ENCODE measurements around the gene TCFL5.
A peak's percentile ranks its signal among the peaks of the same experiment; 100 is the strongest.

Gene TCFL5

DNA sequence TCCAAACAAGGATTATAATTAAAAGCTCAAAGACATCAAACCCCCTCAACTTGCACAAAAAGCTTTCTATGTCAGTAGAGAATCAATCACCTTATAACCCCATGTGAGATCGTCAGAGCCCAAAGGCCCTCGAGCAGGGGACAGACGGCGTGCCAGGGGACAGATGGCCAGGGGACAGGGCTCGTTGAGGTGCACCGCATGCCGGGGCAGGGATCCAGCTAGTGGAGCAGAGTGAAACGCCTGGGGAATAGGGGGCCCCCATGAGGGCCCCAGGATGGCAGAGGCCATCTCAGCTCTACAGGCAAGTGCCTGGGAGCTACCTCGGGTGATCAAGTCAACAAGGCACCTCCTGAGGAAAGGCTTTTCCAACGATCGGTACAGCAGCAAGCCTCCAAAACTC, 36.0 kb upstream of the TCFL5 start:
- DNase-seq (ENCODE audit: low spot score): no peak
- TF ChIP-seq CTCF (conservative IDR thresholded peaks at IDR 0.05; ENCODE audit: low read depth): no peak
- ChIA-PET POLR2A (ENCODE audit: low non-redundant PET) (no interaction called here), CTCF (interaction anchor here (0.5 to 5.7 kb wide), 9 partner anchors 9 to 200 kb away, joined by 3 to 33 read pairs (median 4); no protein-coding TSS in a partner anchor)
- H3K27ac ChIP-seq: no peak overlapping the region

DNA sequence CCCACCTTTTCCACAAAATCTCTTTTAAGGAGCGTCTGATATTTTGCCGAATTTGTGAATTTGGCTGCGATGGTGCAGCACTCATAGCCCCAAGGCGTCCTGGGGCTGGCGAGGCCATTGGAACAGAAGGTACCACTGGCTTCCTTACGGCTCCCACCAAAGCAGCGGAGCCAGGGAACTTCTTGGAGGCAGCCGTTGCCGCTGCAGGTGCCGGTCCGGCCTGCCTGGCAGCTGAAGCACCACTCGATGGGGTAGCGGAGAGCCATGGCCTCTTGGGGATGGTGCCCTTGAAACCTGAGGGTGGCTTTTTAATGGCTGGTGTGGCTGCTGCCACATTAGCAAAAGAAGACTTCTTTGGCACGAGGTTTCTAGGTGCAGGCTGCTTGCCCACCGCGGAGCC, 34.9 kb upstream of the TCFL5 start:
- CTCF ChIA-PET: interaction anchor here (0.6 kb wide), 1 partner anchor 10 kb away, joined by 3 read pairs; no protein-coding TSS in a partner anchor
- no peak for DNase-seq (ENCODE audit: low spot score)
- no peak for TF ChIP-seq CTCF (conservative IDR thresholded peaks at IDR 0.05; ENCODE audit: low read depth)
- POLR2A ChIA-PET (ENCODE audit: low non-redundant PET): no interaction called here
- H3K27ac ChIP-seq: no peak overlapping the region

DNA sequence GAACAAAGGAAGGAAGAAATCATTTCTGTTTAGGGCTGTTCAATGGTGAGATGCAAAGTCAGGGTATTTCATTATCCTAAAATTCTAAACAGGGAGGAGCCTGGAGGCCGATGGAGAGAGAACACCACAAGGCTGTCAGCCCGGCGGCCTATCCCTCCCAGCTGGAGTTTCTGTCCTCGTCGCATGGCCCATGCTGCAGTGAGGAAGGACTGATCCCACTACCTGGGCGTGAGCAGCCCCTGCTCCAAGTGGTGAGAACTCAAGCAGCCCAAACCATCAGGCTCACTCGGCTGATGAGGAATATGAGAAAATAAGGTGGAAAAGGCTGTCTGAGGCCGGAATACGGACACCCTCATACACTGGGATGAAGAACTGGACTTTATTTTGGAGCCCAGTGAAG, 33.9 kb upstream of the TCFL5 start:
- ChIA-PET CTCF (no interaction called here), POLR2A (ENCODE audit: low non-redundant PET) (no interaction called here)
- H3K27ac ChIP-seq: peak overlapping the region; percentile 5; the same call in 1 of the 2 replicates
- no peak for TF ChIP-seq CTCF (conservative IDR thresholded peaks at IDR 0.05; ENCODE audit: low read depth)
- no peak for DNase-seq (ENCODE audit: low spot score)

GRCh38 chr20:62894261-62894660, 32.6 kb upstream of the TCFL5 start:
- no peak overlapping the region for H3K27ac ChIP-seq
- TF ChIP-seq CTCF (conservative IDR thresholded peaks at IDR 0.05; ENCODE audit: low read depth): no peak
- DNase-seq (ENCODE audit: low spot score): no peak
- ChIA-PET POLR2A (ENCODE audit: low non-redundant PET) (interaction anchor here (0.5 kb wide), 1 partner anchor 10 kb away, joined by 3 read pairs; no protein-coding TSS in a partner anchor), CTCF (interaction anchor here (0.6 to 2.2 kb wide), 2 partner anchors 19 to 80 kb away, joined by 3 to 7 read pairs; no protein-coding TSS in a partner anchor)

- no peak for TF ChIP-seq CTCF (conservative IDR thresholded peaks at IDR 0.05; ENCODE audit: low read depth)
- DNase-seq (ENCODE audit: low spot score): no peak
- ChIA-PET POLR2A (ENCODE audit: low non-redundant PET) (no interaction called here), CTCF (interaction anchor here (0.6 to 2.2 kb wide), 4 partner anchors 18 to 421 kb away, joined by 3 to 7 read pairs (median 4); no protein-coding TSS in a partner anchor)
- H3K27ac ChIP-seq: no peak overlapping the region
These were observed 32.1 kb upstream of the TCFL5 start for GRCh38 chr20:62893700-62894099.

DNA sequence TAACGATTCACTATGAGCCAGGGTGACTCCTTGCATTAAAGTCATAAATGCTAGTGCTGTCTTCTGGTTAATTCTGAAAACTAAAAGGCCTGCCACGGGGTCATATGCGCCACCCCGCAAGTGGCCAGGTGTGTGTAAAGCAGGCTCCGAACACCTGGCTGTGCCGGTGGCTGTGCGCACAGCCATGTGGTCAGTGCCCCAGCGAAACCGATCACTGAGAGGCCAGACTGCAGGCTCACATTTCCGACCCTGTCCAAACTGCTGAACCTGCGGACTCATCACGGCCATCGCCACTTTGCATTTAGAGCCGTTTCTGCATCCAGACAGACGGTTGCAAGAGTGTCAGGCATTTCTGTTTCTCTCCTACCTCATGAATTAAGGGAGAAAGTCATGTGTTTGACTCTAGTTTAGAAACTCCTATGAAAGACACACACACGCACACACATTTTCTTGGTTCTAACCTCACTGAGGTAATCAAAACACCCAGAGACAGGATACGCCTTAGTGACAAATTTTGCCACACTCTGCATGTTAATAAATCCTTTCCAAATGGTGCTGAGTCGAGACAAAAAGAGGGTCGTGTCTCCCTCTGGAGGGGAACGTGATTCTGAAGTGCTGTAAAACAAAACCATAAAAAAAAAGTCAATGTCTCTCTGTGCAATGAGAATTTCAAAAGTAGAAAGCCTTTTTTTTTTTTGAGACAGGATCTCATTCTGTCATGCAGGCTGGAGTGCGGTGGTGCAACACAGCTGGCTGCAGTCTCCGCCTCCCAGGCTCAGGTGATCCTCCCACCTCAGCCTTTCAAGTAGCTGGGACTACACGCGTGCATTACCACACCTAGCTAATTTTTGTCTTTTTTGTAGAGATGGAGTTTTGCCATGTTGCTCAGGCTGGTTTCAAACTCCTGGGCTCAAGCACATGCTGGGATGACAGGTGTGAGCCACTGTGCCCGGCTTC, 31.0 kb upstream of the TCFL5 start:
- no peak for DNase-seq (ENCODE audit: low spot score)
- CTCF ChIA-PET: interaction anchor here (0.6 to 2.2 kb wide), 4 partner anchors 17 to 420 kb away, joined by 4 to 7 read pairs (median 4); no protein-coding TSS in a partner anchor

More for the DNA sequence above, 31.0 kb upstream of the TCFL5 start:
- H3K27ac ChIP-seq: no peak overlapping the region
- POLR2A ChIA-PET (ENCODE audit: low non-redundant PET): no interaction called here
- no peak for TF ChIP-seq CTCF (conservative IDR thresholded peaks at IDR 0.05; ENCODE audit: low read depth)

Measured in RWPE1 (cell line).